HG02610 (cell line): ENCODE data around the gene ASCC2.
"Not testable (repeated sequence)": the region's sequence is repeated elsewhere in the genome, so short reads cannot be mapped to it uniquely, and the experiment has no call there.

Experiments used
- ATAC-seq: cut with Tn5 transposase; IDR thresholded peaks from one replicate; pipeline ENCODE4 v1.9.1; 2021; ENCODE audit warnings: mild to moderate bottlenecking, moderate library complexity; ENCODE audit not compliant: unreplicated experiment

Gene ASCC2, protein sequence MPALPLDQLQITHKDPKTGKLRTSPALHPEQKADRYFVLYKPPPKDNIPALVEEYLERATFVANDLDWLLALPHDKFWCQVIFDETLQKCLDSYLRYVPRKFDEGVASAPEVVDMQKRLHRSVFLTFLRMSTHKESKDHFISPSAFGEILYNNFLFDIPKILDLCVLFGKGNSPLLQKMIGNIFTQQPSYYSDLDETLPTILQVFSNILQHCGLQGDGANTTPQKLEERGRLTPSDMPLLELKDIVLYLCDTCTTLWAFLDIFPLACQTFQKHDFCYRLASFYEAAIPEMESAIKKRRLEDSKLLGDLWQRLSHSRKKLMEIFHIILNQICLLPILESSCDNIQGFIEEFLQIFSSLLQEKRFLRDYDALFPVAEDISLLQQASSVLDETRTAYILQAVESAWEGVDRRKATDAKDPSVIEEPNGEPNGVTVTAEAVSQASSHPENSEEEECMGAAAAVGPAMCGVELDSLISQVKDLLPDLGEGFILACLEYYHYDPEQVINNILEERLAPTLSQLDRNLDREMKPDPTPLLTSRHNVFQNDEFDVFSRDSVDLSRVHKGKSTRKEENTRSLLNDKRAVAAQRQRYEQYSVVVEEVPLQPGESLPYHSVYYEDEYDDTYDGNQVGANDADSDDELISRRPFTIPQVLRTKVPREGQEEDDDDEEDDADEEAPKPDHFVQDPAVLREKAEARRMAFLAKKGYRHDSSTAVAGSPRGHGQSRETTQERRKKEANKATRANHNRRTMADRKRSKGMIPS

DNA sequence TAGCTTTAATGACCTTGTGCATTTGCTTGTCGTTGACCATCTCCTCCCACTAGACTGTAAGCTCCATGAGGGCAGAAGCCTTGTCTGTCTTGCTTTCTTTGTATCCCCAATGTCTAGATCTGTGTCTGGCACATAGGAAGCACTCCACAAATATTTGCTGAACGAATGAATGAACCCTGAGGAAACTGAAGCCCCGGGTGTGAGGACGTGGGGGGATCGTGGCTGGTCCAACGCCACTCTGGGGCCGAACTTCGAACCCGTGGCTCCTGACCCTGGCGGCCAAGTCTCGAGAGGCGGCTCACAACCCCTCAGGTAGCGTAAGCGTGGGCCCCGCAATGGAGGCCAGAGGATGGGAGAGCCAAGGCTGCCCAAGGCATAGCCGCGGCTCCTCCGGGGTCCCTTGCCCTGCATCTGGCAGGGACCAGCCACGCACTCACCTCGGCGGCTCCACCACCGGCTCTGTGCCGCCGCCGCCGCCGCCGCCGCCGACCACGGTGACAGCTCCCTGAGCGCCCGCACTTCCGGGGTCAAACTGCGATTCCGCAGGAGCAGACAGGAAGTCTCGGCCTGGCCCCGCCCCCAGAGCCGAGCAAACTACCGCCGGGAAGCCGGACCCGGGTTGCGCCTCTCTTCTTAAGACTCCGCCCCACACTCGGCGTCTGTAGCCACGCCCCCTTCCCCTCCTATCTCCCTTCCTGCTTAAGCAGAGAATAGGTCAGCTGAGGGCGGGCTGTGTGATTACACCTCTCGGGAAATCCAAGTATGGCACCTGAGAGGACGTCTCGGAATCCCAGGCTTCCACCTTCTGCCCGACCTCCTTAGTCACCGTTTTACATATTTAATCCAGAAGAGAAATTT is at the start of gene ASCC2:
Gene ASCC2 (minus strand): TSS at position 534 of the 858 bp plus-strand sequence. CDS start 5,949 bp downstream, outside the sequence.
- peak; percentile 94 for ATAC-seq

DNA sequence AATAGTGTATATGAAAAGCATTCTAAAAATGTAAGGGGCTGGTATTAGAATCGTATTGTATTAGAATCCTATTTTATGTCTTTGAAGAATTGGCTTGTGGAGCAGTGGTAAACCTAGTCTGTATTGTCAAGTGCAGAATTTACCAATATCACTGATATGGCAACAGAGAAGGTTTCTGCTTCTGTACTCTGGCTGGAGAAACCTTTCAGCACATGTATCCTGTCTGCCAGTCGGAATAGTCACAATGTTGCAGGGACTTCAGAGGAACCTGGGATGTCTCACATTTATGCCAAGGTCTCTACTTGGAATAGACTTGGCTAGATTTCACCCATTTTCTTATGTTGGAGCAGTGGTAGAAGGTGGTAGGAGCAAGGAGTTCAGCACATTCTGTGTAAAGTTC is 49.3 kb upstream of the ASCC2 start:
- no peak for ATAC-seq

DNA sequence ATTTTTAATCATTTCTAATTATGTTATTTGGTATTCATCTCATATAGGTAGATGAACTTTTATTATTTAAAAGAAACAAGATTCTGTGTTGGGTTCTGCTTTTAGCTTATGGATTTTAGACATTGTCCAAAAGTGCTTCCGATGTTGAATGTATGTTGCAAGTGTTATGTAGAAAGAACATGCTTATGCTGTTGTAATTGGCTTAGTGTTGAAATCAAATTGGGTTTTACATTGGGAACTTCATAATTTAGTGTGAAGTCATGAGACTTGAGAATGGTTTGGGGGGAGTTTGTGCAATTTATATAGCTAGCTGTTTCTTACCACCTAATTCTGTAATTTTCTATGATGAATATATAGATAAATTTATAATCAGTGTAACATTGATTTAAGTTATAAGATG is 48.5 kb upstream of the ASCC2 start:
- ATAC-seq: no peak

DNA sequence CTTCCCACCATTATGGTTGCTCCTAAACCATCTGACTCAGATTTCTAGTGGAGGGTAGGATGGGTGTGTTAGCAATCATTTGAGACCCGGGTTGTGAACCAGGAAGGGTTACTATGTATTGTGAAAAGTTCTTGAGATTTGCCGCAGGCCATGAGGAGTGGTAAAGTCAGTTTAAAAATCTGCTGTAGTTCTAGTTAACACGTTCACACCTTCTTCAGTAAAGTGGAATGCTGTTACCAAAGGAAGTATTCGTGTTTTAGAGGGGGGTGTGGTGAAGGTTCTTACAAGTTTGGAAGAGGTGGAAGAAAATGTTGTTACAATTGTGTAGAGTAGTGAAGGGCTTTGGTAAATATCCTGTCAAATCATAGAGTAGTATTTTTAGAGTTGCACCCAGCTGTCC is 47.5 kb upstream of the ASCC2 start:
- ATAC-seq: no peak

DNA sequence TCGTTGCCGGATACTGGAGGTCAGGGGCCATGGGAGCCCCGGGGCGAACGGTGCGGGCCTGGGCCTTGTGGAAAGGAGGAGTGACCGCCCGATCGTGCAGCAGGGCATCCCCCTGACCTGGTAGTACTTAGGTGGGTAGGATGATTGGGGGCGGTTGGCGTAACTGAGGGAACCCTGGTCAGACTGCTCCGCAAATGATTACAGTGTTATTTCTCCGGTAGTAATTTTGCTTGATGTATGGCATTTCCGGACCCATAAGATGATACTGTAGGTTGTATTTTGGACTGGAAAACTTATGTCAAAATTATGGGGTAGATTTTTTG is 45.7 kb upstream of the ASCC2 start:
- no peak for ATAC-seq

DNA sequence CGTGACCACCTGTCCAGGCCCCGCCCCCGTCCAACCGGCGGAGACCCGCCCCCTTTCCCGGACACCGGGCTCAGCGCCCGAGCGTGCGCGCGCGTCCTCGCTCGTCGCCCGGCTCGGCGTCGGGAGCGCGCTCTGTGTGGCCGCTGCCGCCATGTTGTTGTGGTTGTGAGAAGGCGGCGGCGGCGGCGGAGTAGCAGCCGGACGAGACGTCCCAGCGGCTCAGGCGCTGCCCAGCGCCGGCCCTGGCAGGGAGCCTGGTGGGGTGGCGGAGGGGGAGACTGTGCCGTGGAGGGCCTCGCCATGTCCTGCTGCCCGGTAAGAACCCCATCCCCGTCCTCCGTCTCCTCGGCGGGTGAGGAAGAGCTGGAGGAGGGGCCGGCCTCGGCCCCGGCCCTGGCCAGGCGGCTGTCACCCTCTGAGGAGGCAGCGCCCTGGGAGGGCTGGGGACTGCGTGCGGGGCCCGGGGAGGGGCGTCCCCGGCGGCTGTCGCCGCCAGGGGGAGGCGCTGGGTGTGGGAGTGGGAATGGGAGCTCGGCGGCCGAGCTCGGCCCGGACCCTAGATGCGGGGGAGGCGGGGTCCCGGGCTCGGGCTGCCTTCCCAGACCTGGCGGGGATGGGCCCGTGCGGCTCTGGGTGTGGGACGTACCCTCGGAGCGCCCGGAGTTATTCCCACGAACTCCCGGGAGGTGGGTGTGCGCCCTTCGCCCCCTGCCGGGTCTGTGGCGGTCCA is 45.1 kb upstream of the ASCC2 start, which contains the start of gene MTMR3:
Gene MTMR3 (plus strand): TSS at position 130 of the 730 bp plus-strand sequence. CDS start 87,886 bp downstream, outside the sequence.
- ATAC-seq: peak; percentile 68

DNA sequence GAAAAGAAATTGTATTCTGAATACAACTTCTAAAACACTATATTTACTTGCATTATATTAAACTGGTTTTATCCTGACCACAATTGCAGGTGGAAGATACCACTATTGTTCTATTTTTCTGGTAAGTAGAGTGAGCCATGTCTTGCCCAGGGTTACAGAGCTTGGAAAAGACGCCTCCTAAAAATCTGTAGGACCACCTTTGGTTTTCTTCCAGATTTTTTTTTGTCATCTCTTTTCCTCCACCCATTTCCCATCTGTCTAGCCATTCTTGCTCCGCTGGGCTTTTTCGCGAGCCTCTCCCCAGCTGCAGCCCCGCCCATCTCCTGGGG is 44.6 kb upstream of the ASCC2 start:
- ATAC-seq: no peak

DNA sequence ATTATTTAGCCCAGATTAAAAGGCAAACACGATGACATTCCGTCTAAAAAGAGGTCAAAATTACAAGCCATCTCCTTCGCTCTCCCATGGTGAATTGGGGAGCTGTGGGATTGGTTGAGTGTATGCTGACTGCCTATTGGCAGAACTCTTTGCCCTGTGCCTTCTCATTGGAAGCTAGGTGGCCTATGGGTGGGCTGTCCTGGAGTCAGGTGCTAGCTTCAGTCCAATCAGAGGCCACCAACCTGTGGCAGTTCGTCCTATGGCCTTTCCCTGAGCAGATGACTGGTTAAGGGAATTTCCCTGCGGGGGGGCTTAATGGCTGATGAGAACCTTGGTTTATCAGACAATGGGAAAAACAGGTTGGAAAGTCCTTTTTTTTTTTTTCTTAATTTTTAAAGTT is 41.7 kb upstream of the ASCC2 start:
- ATAC-seq: no peak

DNA sequence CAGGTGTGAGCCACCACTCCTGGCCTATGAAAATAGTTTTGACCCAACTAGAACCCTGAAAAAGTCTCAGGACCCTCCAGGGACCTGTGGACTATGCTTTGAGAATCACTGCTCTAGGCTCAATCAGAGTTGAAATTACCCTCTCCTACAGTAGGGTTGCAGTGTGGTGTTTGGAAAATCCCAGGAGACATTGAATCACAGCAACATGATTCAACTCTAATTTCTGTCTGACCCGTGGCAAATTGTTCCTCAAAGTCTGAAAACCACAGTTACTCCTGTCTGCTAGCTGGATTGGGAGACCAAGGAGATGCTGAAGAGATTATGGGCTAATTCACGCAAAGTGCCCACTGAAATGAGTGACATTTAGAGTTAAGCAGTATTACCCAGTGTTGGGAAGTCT is 39.5 kb upstream of the ASCC2 start:
- no peak for ATAC-seq

DNA sequence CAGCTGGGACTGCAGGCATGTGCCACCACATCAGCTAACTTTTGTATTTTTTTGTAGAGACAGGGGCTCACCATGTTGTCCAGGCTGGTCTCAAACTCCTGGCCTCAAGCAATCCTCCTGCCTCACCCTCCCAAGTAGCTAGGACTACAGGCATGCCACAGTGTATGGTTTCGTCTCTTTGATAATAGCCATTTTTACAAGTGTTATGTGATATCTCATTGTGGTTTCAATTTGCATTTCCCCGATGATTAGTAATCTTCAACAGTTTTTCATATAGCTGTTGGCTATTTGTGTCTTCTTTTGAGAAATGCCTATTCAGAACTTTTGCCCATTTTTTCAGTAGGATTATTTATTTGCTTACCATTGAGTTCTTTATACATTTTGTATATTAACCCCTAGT is 35.9 kb upstream of the ASCC2 start:
- ATAC-seq: no peak

DNA sequence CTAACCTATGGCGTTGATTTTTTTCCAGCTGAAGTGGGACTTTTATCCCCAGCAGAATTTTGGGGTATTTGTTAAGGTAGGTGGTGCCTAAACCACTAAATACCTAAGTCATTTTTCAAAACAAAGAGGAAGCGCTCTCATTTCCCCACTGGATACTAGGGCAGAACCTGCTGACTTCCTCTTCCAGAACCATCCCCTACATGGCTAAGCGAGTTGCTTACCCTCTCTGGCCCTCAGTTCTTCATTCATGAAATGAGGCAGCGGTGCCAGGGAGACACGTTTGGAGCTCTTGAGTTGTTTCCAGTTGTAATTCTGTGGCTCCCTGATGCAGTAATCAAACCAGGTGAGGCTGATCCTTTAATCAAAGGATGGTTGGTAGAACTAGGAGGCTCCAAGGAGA is 34.9 kb upstream of the ASCC2 start:
- ATAC-seq: no peak

DNA sequence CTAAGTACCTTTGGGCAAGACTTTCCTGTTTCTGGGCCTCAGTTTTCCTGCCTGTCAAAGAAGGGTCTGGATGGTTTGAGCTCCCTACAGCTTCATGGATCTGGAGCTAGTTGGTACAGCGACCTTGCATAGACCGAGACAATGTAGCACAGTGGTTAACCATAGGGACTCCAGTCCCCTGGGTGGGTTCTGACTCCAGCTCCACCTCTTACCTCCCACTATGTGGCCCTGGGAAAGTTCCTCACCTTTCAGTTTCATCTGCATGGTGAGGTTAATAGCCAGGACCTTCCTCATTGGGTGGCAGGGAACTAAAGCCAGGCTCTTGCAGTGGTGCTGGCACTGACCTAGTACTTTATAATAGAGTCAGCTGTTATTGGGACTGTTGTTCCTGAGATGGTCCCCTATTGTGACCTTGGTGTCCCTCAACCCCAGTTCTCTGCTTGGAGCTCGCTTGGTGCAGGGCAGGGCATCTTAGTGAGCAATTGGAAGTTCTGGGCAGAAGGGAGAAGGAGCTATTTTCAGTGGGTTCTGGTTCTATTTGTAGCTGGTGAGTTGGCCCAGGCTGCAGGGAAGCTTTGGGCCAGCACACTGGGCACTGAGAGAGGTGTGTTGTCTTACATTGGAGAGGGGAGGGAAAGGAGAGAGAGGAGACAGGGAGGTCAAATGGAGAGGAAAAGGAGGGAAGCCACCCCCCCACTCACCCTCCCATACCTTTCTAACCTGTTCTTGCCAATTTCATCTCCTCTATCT is 34.2 kb upstream of the ASCC2 start:
- ATAC-seq: no peak

DNA sequence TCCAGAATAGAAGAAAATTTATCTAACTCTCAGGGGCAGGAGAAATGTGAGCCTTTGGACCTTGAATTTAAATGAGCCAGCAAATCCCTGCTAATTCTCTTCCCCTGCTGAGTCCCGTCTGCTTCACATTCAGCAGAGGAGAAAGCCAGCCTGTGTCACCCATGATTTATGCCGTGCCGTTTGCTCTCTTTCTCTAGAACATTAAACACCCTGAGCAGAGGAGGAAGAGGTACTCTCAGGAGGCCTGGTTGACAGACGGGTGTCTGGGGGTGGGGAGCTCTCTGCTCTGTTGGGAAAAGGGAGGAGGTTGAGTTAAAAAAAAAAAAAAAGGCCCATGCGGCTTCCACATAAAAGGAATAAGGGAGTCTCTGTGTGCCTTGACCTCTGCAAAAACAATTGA is 33.6 kb upstream of the ASCC2 start:
- no peak for ATAC-seq

DNA sequence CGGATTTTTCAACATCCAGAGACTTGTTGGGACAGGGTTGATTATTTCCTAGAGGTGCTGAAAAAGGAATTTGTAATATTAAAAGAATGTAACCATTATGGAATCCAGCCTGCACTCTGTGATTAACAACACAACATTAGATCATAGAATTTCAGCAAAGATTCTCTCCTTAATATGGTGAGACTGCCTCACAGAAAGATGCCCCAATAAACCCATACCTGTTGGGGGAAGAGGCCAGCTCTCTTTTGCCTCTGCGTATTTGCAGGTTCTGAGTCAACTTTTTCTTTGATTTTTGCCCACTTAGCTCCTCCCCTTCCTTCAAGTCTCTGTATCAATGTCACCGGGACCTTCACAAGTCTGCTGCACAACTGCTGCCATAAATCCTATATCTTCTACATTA is 32.5 kb upstream of the ASCC2 start:
- ATAC-seq: no peak

DNA sequence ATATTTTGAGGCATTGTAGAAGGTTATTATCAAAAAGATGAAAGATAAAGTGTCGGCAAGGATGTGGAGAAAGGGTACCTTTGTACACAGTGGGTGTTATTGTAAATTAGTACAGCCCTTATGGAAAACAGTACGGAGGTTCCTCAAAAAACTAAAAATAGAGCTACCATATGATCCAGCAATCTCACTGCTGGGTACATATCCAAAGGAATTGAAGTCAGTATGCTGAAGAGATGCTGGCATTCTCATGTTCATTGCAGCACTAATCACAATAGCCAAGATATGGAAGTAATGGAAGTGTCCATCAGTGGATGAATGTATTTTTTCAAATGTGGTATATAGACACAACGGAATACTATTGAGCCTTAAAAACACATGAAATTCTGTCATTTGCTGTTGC is 29.8 kb upstream of the ASCC2 start:
- ATAC-seq: no peak

DNA sequence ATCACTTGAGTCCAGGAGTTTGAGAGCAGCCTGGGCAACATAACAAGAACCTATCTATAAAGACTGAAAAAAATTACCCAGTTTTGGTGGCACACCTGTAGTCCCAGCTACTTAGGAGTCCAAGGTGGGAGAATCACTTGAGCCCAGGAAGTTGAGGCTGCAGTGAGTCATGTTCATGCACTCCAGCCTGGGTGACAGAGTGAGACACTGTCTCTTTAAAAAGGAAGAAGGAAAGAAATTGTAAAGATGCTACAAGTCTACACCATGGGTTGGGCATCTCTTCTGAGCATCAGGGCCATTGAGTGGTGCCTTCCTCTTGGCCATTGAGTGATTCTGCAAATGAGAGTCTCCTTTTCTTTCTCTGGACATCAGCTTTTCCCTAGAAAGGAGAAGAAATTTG is 29.2 kb upstream of the ASCC2 start:
- no peak for ATAC-seq

DNA sequence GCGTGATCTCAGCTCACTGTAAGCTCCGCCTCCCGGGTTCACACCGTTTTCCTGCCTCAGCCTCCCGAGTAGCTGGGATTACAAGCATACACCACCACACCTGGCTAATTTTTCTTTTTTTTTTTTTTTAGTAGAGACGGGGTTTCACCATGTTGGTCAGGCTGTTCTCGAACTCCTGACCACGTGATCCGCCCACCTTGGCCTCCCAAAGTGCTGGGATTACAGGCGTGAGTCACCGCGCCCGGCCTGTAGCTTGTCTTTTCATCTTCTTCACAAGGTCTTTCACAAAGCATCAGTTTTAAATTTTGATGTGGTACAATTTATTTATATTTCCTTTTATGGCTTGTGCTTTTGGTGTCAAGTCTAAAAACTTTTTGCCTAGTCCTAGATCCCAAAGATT is 27.5 kb upstream of the ASCC2 start:
- not testable (repeated sequence) for ATAC-seq

DNA sequence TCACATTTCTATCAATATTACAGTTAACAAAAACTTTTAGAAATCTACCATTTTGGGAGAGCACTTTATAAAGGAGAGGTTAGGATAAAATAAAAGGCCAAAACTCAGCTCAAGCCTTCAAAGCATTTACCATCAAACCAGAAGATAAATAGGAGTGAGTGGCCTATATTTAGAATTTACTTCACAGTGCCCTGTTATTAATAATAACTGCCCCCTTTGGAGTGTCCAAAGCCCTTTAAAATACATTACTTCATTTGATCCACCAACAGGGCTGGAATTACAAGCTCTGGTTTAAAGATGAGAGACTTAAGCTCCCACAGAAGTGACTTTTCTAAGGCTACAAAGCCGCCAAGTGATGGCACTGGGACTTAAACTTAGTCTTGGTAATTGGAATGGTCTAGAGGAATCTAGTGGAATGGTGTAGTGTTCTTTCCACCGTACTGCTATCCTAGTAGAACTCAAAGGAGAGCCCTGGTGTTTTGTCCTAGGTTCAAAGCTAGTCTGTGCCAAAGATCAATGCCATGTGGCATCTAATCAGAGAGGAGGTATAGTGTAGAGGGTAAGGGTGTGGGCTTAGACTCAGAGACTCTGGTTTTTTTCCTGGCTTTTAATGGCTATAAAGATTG is 23.7 kb upstream of the ASCC2 start:
- ATAC-seq: no peak

DNA sequence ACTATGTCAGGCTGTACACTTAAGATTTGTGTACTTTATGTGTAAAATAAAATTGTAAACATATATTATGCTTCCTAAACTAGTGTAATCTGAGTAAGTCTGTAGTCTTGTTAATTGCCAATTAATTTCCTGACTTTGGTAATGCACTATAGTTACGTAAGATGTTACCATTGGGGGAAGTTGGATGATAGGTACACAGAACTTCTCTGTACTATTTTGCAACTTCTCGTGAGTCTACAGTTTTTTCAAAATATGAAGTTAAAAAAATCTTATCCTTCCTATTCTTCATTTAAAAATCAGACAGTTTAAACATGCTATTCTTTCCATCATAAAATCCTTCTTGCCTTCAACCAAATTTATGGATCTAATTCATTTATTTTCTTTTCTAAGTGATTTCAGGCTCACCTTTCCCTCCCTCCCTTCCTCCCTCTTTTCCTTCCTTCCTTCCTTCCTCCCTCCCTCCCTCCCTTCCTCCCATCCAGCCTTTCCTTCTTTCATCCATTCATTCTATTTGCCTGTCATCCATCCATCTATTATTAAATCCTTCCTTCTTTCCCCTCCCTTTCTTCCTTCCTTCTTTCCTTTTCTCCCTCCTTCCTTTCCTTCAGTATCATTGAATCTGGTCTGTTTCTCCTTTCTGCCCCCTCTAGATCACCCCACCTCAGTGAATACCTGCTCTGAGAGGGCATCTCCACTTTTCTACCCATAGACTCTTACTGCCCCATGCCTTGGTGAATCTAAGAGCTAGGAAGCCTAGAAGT is 22.1 kb upstream of the ASCC2 start:
- ATAC-seq: no peak
